GM23248 (cell line): ENCODE results near the gene CYP39A1. TPM values are rescaled to one million over a fixed set of nuclear protein-coding genes. Genes with fewer than 3 reads are reported as not detected.

Source experiments
- DNase-seq: peaks from one replicate; pipeline ENCODE4 v3.0.0-alpha.2; 2015
- H2AFZ ChIP-seq: fragments of 200-600 bp; sonication (generic); 2 replicates; pipeline ENCODE4 v1.6.1; 2016; ENCODE audit warnings: antibody characterized with exemption
- H3F3A ChIP-seq: fragments of 200-600 bp; sonication (generic); 2 replicates; pipeline ENCODE4 v1.6.1; 2016; ENCODE audit warnings: mild to moderate bottlenecking, antibody characterized with exemption, mixed run types; ENCODE audit not compliant: insufficient read depth
- H3K27ac ChIP-seq: fragments of 200-600 bp; sonication (generic); 2 replicates; pipeline ENCODE4 v1.5.1; 2016; ENCODE audit warnings: mild to moderate bottlenecking
- H3K27me3 ChIP-seq: fragments of 200-600 bp; sonication (generic); replicated peaks from 2 replicates; pipeline ENCODE4 v1.6.1; 2016; ENCODE audit warnings: mild to moderate bottlenecking; ENCODE audit not compliant: insufficient read depth
- H3K36me3 ChIP-seq: fragments of 200-600 bp; sonication (generic); 2 replicates; pipeline ENCODE4 v1.6.1; 2016; ENCODE audit warnings: low read depth, mild to moderate bottlenecking
- H3K4me1 ChIP-seq: fragments of 200-600 bp; sonication (generic); 2 replicates; pipeline ENCODE4 v1.6.1; 2016; ENCODE audit warnings: mild to moderate bottlenecking; ENCODE audit not compliant: insufficient read depth
- H3K4me2 ChIP-seq: fragments of 200-600 bp; sonication (generic); one replicate; pipeline ENCODE4 v1.6.1; 2016; ENCODE audit warnings: mild to moderate bottlenecking; ENCODE audit not compliant: unreplicated experiment
- H3K4me3 ChIP-seq: fragments of 200-600 bp; sonication (generic); 2 replicates; pipeline ENCODE4 v1.5.1; 2016; ENCODE audit warnings: mild to moderate bottlenecking
- H3K79me2 ChIP-seq: fragments of 200-600 bp; sonication (generic); 2 replicates; pipeline ENCODE4 v1.6.1; 2016; ENCODE audit warnings: mild to moderate bottlenecking; ENCODE audit not compliant: insufficient read depth
- H3K9ac ChIP-seq: fragments of 200-600 bp; sonication (generic); 2 replicates; pipeline ENCODE4 v1.6.1; 2016; ENCODE audit warnings: mild to moderate bottlenecking
- H3K9me2 ChIP-seq: fragments of 200-600 bp; sonication (generic); 2 replicates; pipeline ENCODE4 v1.6.1; 2016; ENCODE audit warnings: mixed run types, mild to moderate bottlenecking, moderate library complexity; ENCODE audit not compliant: insufficient read depth
- H3K9me3 ChIP-seq: fragments of 200-600 bp; sonication (generic); one replicate; pipeline ENCODE4 v1.6.1; 2017; ENCODE audit warnings: low read depth
- H4K20me1 ChIP-seq: fragments of 200-600 bp; sonication (generic); 2 replicates; pipeline ENCODE4 v1.6.0; 2016; ENCODE audit not compliant: insufficient read depth
- EZH2 ChIP-seq: fragments of 200-600 bp; sonication (generic); IDR thresholded peaks from 2 replicates; pipeline ENCODE4 v1.6.1; 2018; ENCODE audit warnings: antibody characterized with exemption, mild to moderate bottlenecking; ENCODE audit not compliant: insufficient read depth, poor library complexity, severe bottlenecking
- EZH2phosphoT487 ChIP-seq: fragments of 200-600 bp; sonication (generic); IDR thresholded peaks from 2 replicates; pipeline ENCODE4 v1.6.1; 2018; ENCODE audit warnings: antibody characterized with exemption, moderate library complexity, mild to moderate bottlenecking, low read depth; ENCODE audit not compliant: insufficient read depth
- WGBS, 2 experiments: methylation state at CpG; one replicate each; pipeline ENCODE4 v1.1.6; 2015 to 2017; ENCODE audit warnings: low lambda C conversion rate in 2 of 2, low coverage in 1 of 2; ENCODE audit errors: missing lambda C conversion rate in 2 of 2; 5-methylcytosine and 5-hydroxymethylcytosine counted together
- in situ Hi-C: fragments of 300-500 bp; cut with MboI; formaldehyde crosslinking; loops from 2 replicates; pipeline ENCODE4 v1.15.0; 2020
- polyA plus RNA-seq: library from polyadenylated mRNA; unstranded; fragments of >200 nt; fragmentation: Nextera tagmentation; extraction: Ambion mirVana; gene quantifications from 2 replicates; pipeline ENCODE4 v1.2.1, GENCODE V29; 2016
- total RNA-seq: library from RNA; depleted of rRNA; stranded (reverse); fragments of >200 nt; shearing (Covaris generic); gene quantifications from 2 replicates; pipeline ENCODE4 v1.2.3, GENCODE V29; 2014

CYP39A1 gene
- total and polyA plus RNA-seq, 2 experiments from 2014 or later, result 0.46 TPM; not detected in 1

GRCh38 chr6:46521464-46521971, 131.1 kb downstream of the CYP39A1 start:
- no peaks in the 10 kb centered on the region for H3F3A ChIP-seq
- no peak for TF ChIP-seq EZH2phosphoT487
- no peak for TF ChIP-seq EZH2
- no peaks in the 10 kb centered on the region for H4K20me1 ChIP-seq
- no peaks in the 10 kb centered on the region for H3K4me1 ChIP-seq
- no peak overlapping the region for H3K9ac ChIP-seq
- H3K27ac ChIP-seq, result no peak overlapping the region
- H2AFZ ChIP-seq, result no peak overlapping the region
- DNase-seq, result peak; percentile 25
- H3K4me3 ChIP-seq, result no peak overlapping the region
- H3K9me2 ChIP-seq, result no peaks in the 10 kb centered on the region
- no peak overlapping the region for H3K4me2 ChIP-seq
- H3K36me3 ChIP-seq, result no peaks in the 10 kb centered on the region
- in situ Hi-C loops, result no loop called here
- no peaks in the 10 kb centered on the region for H3K27me3 ChIP-seq
- no peaks in the 10 kb centered on the region for H3K9me3 ChIP-seq
- H3K79me2 ChIP-seq, result no peaks in the 10 kb centered on the region

DNA sequence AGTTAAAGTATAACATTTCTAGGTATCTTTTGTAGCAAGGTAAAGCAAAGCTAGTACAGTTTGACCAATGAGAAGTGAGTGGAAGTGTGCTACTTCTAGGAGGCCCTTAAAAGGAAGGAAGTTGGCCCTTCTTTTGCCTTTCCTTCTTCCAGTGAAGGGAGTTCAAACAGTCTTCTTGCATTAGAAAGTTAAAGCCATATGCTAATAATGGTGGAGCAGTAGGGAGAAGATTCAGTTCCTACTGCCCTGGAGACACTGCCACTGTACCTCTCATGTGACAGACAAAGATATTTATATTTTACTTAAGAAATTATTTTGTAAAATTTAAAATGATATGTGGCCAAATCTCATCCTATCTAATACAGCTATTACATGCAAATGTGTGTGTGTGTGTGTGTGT, 135.4 kb downstream of the CYP39A1 start:
- H3K4me1 ChIP-seq, result no peaks in the 10 kb centered on the region
- H4K20me1 ChIP-seq, result no peaks in the 10 kb centered on the region
- no peak overlapping the region for H3K4me3 ChIP-seq
- H3K27me3 ChIP-seq, result no peaks in the 10 kb centered on the region
- no peak overlapping the region for H3K4me2 ChIP-seq
- no peak for DNase-seq
- no peaks in the 10 kb centered on the region for H3F3A ChIP-seq
- no peaks in the 10 kb centered on the region for H3K79me2 ChIP-seq
- H3K27ac ChIP-seq, result no peak overlapping the region
- H3K9ac ChIP-seq, result no peak overlapping the region
- H3K9me2 ChIP-seq, result no peaks in the 10 kb centered on the region
- in situ Hi-C loops, result no loop called here
- no peak overlapping the region for H2AFZ ChIP-seq
- H3K9me3 ChIP-seq, result no peaks in the 10 kb centered on the region
- TF ChIP-seq EZH2phosphoT487 (no peak), EZH2 (no peak)
- H3K36me3 ChIP-seq, result no peaks in the 10 kb centered on the region

- TF ChIP-seq EZH2 (no peak), EZH2phosphoT487 (no peak)
- Histone ChIP-seq H3K36me3 (no peaks in the 10 kb centered on the region), H3F3A (peaks cover 8% of the 10 kb centered on the region; the same call in 1 of the 2 replicates), H3K4me1 (peaks cover 9% of the 10 kb centered on the region), H3K27ac (no peak overlapping the region), H3K9me3 (no peaks in the 10 kb centered on the region), H3K9ac (no peak overlapping the region), H3K79me2 (no peaks in the 10 kb centered on the region), H3K9me2 (no peaks in the 10 kb centered on the region), H4K20me1 (no peaks in the 10 kb centered on the region), H2AFZ (no peak overlapping the region), H3K4me2 (no peak overlapping the region), H3K27me3 (no peaks in the 10 kb centered on the region), H3K4me3 (no peak overlapping the region)
- DNase-seq, result no peak
- 62 to 67% methylated on average over 2 of the region's 2 CpGs for WGBS, 2 experiments
- in situ Hi-C loops, result no loop called here
Observed at GRCh38 chr6:46513533-46513932, 139.1 kb downstream of the CYP39A1 start.

DNA sequence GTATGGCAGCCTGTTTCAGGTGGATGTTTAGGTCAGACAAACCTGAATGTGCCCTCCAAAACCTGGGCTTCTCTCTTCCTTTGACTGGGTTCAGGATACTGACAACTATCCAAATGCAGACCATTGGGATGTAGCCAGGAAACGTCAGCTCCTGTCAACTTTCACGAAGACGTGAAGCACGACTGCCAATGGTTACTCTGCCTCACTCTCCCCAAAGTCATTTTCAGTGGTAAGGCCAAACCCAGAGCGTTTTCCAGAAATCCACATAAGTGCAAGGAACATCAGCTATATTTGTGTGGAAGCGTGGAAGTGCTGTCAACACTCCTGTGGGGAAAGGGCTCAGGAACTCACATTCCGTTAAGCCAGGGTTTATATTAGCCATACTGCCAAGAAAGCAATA, 141.3 kb downstream of the CYP39A1 start:
- Histone ChIP-seq H4K20me1 (no peaks in the 10 kb centered on the region), H3K4me2 (no peak overlapping the region), H3K27ac (no peak overlapping the region), H3K27me3 (no peaks in the 10 kb centered on the region), H3K9me3 (no peaks in the 10 kb centered on the region), H3K9ac (no peak overlapping the region), H2AFZ (no peak overlapping the region), H3K4me3 (no peak overlapping the region), H3K79me2 (no peaks in the 10 kb centered on the region), H3F3A (peaks cover 8% of the 10 kb centered on the region; the same call in 1 of the 2 replicates), H3K36me3 (no peaks in the 10 kb centered on the region), H3K9me2 (no peaks in the 10 kb centered on the region), H3K4me1 (peaks cover 9% of the 10 kb centered on the region)
- no peak for TF ChIP-seq EZH2
- TF ChIP-seq EZH2phosphoT487, result no peak
- in situ Hi-C loops, result no loop called here
- no peak for DNase-seq
- 85 to 90% methylated on average over 7 of the region's 7 CpGs for WGBS, 2 experiments

- Histone ChIP-seq H4K20me1 (no peaks in the 10 kb centered on the region), H3K4me2 (peak overlapping the region; percentile 11), H3K9me2 (no peaks in the 10 kb centered on the region), H3K27me3 (no peaks in the 10 kb centered on the region), H3K79me2 (no peaks in the 10 kb centered on the region), H3K9ac (no peak overlapping the region), H2AFZ (no peak overlapping the region), H3K27ac (no peak overlapping the region; the same call in 1 of the 2 replicates), H3K4me1 (peaks cover 9% of the 10 kb centered on the region), H3F3A (peaks cover 8% of the 10 kb centered on the region; the same call in 1 of the 2 replicates), H3K9me3 (no peaks in the 10 kb centered on the region), H3K4me3 (no peak overlapping the region), H3K36me3 (no peaks in the 10 kb centered on the region)
- peak; percentile 66 for DNase-seq
- in situ Hi-C loops, result no loop called here
- TF ChIP-seq EZH2, result no peak
- TF ChIP-seq EZH2phosphoT487, result no peak
Observed at GRCh38 chr6:46510651-46511050, 142.0 kb downstream of the CYP39A1 start.
